Panc1 (cell line): ENCODE measurements around the gene RAP1GAP2. TPM values are rescaled to one million over a fixed set of nuclear protein-coding genes. Genes with fewer than 3 reads are reported as not detected.

Source experiments
- ATAC-seq: fragments of 200-7000 bp; cut with Tn5 transposase; 2 replicates; pipeline ENCODE4 v1.9.1; 2020; ENCODE audit warnings: mild to moderate bottlenecking, moderate library complexity
- BruUV-seq: library from RNA; stranded (reverse); fragments of 400-500 nt; replicated peaks from 2 replicates; lab custom pipeline; 2021; lab: Mats Ljungman, UMichigan
- CTCF ChIA-PET: fragments of 300-600 bp; sonication (Branson Sonifier 250); formaldehyde crosslinking; loops from one replicate; lab custom pipeline; 2022; ENCODE audit warnings: antibody characterized with exemption; lab: Charles Lee
- POLR2A ChIA-PET: fragments of 300-600 bp; sonication (Branson Sonifier 250); formaldehyde crosslinking; loops from one replicate; lab custom pipeline; 2022; ENCODE audit warnings: antibody characterized with exemption; lab: Charles Lee
- DNase-seq: peaks from one replicate; pipeline ENCODE4 v3.0.0-alpha.2; 2010; ENCODE audit warnings: low read depth, low spot score
- H3K27ac ChIP-seq: 2 replicates; pipeline ENCODE4 v1.5.1; 2011; ENCODE audit warnings: mild to moderate bottlenecking, low read length, inconsistent platforms
- H3K27me3 ChIP-seq: fragments of 200-500 bp; sonication (Bioruptor generic); 2 replicates; pipeline ENCODE4 v1.6.0; 2014; ENCODE audit warnings: low read length, inconsistent platforms; ENCODE audit not compliant: control insufficient read depth, insufficient read depth
- H3K36me3 ChIP-seq: fragments of 200-500 bp; sonication (Bioruptor generic); 2 replicates; pipeline ENCODE4 v1.5.1; 2014; ENCODE audit warnings: inconsistent platforms, mild to moderate bottlenecking, low read length, moderate library complexity; ENCODE audit not compliant: control insufficient read depth, insufficient read depth
- H3K4me1 ChIP-seq: 2 replicates; pipeline ENCODE4 v1.5.1; 2011; ENCODE audit warnings: inconsistent platforms, mild to moderate bottlenecking, low read length, moderate library complexity; ENCODE audit not compliant: control insufficient read depth, insufficient read depth
- H3K4me3 ChIP-seq, 2 experiments: 2 replicates each; pipeline ENCODE4 v1.5.1; 2011 to 2012; ENCODE audit warnings: low read depth in 2 of 2, low read length in 2 of 2, mild to moderate bottlenecking in 2 of 2, inconsistent platforms in 1 of 2, moderate library complexity in 1 of 2
- H3K9me3 ChIP-seq: fragments of 200-500 bp; sonication (Bioruptor generic); 2 replicates; pipeline ENCODE4 v1.5.1; 2014; ENCODE audit warnings: low read depth, mild to moderate bottlenecking, inconsistent platforms, low read length, moderate library complexity; ENCODE audit not compliant: control insufficient read depth, insufficient read depth
- CTCF ChIP-seq: fragments of 450-650 bp; IDR thresholded peaks from 2 replicates; pipeline ENCODE4 v1.5.1; 2017; ENCODE audit warnings: mild to moderate bottlenecking
- POLR2AphosphoS5 ChIP-seq: IDR thresholded peaks from 2 replicates; pipeline ENCODE4 v1.6.1; 2012; ENCODE audit warnings: mild to moderate bottlenecking, low read depth, low read length, moderate library complexity
- REST ChIP-seq, 2 experiments: IDR thresholded peaks; 2 replicates each; pipeline ENCODE4 v1.6.1; 2011 to 2012; ENCODE audit warnings: low read depth in 2 of 2, control low read depth in 1 of 2, low read length in 1 of 2, mild to moderate bottlenecking in 1 of 2, moderate library complexity in 1 of 2; ENCODE audit not compliant: insufficient read depth in 1 of 2
- SIN3A ChIP-seq: IDR thresholded peaks from 2 replicates; pipeline ENCODE4 v1.6.1; 2012; ENCODE audit warnings: low read depth, mild to moderate bottlenecking, low read length, moderate library complexity, borderline replicate concordance; ENCODE audit not compliant: insufficient read depth
- TCF7L2 ChIP-seq: IDR thresholded peaks from 2 replicates; pipeline ENCODE4 v1.6.1; 2011; ENCODE audit warnings: mild to moderate bottlenecking, low read depth, low read length, inconsistent platforms
- in situ Hi-C: cut with HindIII; loops from 2 replicates; pipeline ENCODE4 v1.10.0; 2016; ENCODE audit warnings: low sequenced_read_pairs, low pct_unique_long_range_greater_than_20kb
- intact Hi-C: fragments of 100-400 bp; cut with micrococcal nuclease; formaldehyde crosslinking; loops from one replicate; pipeline ENCODE4 v1.10.0; 2022; ENCODE audit not compliant: unreplicated experiment
- total RNA-seq: library from RNA; stranded (reverse); gene quantifications from one replicate; pipeline ENCODE4 v1.2.1, GENCODE V29; 2021; ENCODE audit not compliant: unreplicated experiment

Gene RAP1GAP2
- total RNA-seq, 1 experiment from 2014 or later: 10.0 TPM

DNA sequence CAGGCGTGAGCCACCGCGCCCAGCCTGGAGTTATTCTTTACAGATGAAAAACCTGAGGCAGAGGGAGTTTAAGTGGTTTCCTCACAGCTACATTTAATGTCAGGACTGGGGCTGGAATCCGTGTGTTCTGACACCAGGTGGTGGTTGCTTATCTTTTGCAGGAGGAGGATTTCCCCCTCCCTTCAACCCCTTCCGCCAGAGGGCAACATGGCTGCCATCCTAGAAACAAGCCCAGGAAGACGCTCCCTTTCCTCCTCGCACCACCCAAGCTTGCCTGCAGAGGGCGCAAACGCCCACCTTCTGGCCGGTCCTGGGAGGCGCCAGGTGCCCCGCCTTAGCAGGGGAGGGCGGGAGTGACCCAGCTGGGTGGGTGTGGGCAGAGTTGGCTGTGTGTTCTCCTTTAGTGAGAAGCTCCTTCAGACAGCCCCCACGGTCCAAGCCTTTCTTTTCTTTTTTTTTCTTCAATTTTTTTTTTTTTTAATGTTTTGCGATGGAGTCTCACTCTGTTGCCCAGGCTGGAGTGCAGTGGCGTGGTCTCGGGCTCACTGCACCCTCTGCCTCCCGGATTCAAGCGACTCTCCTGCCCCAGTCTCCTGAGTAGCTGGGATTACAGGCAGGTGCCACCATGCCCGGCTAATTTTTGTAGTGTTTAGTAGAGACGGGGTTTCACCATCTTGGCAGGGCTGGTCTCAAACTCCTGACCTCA, 9.9 kb upstream of the RAP1GAP2 start:
- ChIA-PET POLR2A (interaction anchor here (0.5 to 0.6 kb wide), 2 partner anchors 29 to 41 kb away, joined by 4 to 8 read pairs; no protein-coding TSS in a partner anchor), CTCF (interaction anchor here (0.6 to 1.0 kb wide), 9 partner anchors 43 to 1684 kb away, joined by 3 to 13 read pairs (median 6); no protein-coding TSS in a partner anchor)
- 0 out of 4 replicates have a peak, but pooled peaks of 1 of the 2 experiments have one; percentile 18 for TF ChIP-seq REST (IDR thresholded peaks at IDR 0.05; ENCODE audit: insufficient read depth in 1 of 2, low read depth in 2 of 2, low read length in 1 of 2)
- no peak for TF ChIP-seq POLR2AphosphoS5
- peak; percentile 96 for TF ChIP-seq CTCF
- intact Hi-C loops (no loop called here), in situ Hi-C loops (no loop called here)
- H3K4me1 ChIP-seq: no peaks in the 10 kb centered on the region
- ATAC-seq (peak; percentile 97), DNase-seq (peak; percentile 85)
- H3K9me3 ChIP-seq: no peaks in the 10 kb centered on the region
- no peak overlapping the region for H3K27ac ChIP-seq
- H3K27me3 ChIP-seq: no peaks in the 10 kb centered on the region
- peak overlapping the region in 1 of 2 experiments; percentile 6; a peak in 1 of 4 replicates for H3K4me3 ChIP-seq
- no TSS peak for BruUV-seq
- no peaks in the 10 kb centered on the region for H3K36me3 ChIP-seq

DNA sequence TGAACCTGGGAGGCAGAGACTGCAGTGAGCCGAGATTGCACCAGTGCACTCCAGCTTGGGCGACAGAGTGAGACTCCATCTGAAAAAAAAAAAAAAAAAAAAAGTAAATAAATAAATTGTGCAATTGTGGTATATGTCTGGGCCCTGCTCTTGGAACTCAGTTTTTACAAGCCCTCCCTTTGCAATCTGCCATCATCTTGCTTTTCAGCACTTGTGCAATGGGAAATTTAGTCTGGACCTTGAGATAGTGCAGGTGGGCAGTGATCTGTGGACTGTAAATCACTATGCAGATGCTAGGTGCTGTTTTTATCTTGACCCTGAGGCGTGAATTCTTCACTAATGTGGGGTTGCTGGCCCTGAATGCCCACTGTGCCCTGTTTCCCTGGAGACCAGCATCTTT, 6.5 kb upstream of the RAP1GAP2 start:
- DNase-seq: no peak
- no peaks in the 10 kb centered on the region for H3K27me3 ChIP-seq
- intact Hi-C loops (no loop called here), in situ Hi-C loops (no loop called here)
- no peak for TF ChIP-seq CTCF
- TF ChIP-seq TCF7L2: no peak
- no peak for TF ChIP-seq SIN3A
- no peak for TF ChIP-seq POLR2AphosphoS5
- no peak for TF ChIP-seq REST (IDR thresholded peaks at IDR 0.05; ENCODE audit: insufficient read depth in 1 of 2, low read depth in 2 of 2, low read length in 1 of 2)
- H3K9me3 ChIP-seq: no peaks in the 10 kb centered on the region
- H3K36me3 ChIP-seq: no peaks in the 10 kb centered on the region
- CTCF ChIA-PET: interaction anchor here (0.6 kb wide), 2 partner anchors 12 to 48 kb away, joined by 3 to 4 read pairs; no protein-coding TSS in a partner anchor
- H3K4me3 ChIP-seq: no peak overlapping the region
- H3K27ac ChIP-seq: no peak overlapping the region
- no peaks in the 10 kb centered on the region for H3K4me1 ChIP-seq
- ATAC-seq: no peak
- POLR2A ChIA-PET: no interaction called here
- no TSS peak for BruUV-seq
